HL-60 (cell line): ENCODE results near the gene PELI2.

Experiments
- DNase-seq, 2 experiments: peaks; one replicate each; pipeline ENCODE4 v3.0.0-alpha.2; 2010 to 2020; ENCODE audit warnings: low read depth in 1 of 2, low spot score in 1 of 2
- H3K27ac ChIP-seq: fragments of 250-450 bp; sonication (Bioruptor Pico); replicated peaks from 2 replicates; pipeline ENCODE4 v1.5.1; 2020; ENCODE audit warnings: mild to moderate bottlenecking, moderate library complexity
- H3K27me3 ChIP-seq: fragments of 250-450 bp; sonication (Bioruptor Pico); 2 replicates; pipeline ENCODE4 v1.5.1; 2021; ENCODE audit warnings: mild to moderate bottlenecking, moderate library complexity; ENCODE audit not compliant: insufficient read depth, poor library complexity, severe bottlenecking
- H3K4me3 ChIP-seq: replicated peaks from 2 replicates; pipeline ENCODE4 v1.5.1; 2011; ENCODE audit warnings: mild to moderate bottlenecking, control low read depth, low read length; ENCODE audit not compliant: insufficient read depth
- GABPA ChIP-seq: IDR thresholded peaks from 2 replicates; pipeline ENCODE4 v1.6.1; 2012; ENCODE audit warnings: low read depth
- POLR2AphosphoS5 ChIP-seq: IDR thresholded peaks from 2 replicates; pipeline ENCODE4 v1.6.1; 2012; ENCODE audit warnings: low read depth
- REST ChIP-seq: IDR thresholded peaks from 2 replicates; pipeline ENCODE4 v1.6.1; 2012; ENCODE audit warnings: low read depth; ENCODE audit not compliant: insufficient replicate concordance
- SPI1 ChIP-seq: IDR thresholded peaks from 2 replicates; pipeline ENCODE4 v1.6.1; 2012; ENCODE audit warnings: low read depth, mild to moderate bottlenecking, borderline replicate concordance
- long read RNA-seq: library from polyadenylated mRNA; unstranded; transcript quantifications from one replicate; pipeline ENCODE4 v2.0.0, GENCODE V29; 2020
- TF ChIP-seq, protein P1 (sequence below): IDR thresholded peaks from one replicate; pipeline ENCODE4 v1.5.1; 2011; ENCODE audit warnings: low read length, control low read depth, inconsistent platforms; ENCODE audit not compliant: insufficient read depth

Gene PELI2, protein sequence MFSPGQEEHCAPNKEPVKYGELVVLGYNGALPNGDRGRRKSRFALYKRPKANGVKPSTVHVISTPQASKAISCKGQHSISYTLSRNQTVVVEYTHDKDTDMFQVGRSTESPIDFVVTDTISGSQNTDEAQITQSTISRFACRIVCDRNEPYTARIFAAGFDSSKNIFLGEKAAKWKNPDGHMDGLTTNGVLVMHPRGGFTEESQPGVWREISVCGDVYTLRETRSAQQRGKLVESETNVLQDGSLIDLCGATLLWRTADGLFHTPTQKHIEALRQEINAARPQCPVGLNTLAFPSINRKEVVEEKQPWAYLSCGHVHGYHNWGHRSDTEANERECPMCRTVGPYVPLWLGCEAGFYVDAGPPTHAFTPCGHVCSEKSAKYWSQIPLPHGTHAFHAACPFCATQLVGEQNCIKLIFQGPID
- long read RNA-seq, full-length matches to known transcripts, result 1 of 9 reads
- long read RNA-seq, partial matches to known transcripts, result 1 of 9 reads
- long read RNA-seq, other reads (novel, unspliced or antisense), result 7 of 9 reads

GRCh38 chr14:56117765-56118610 lies at the start of gene PELI2:
Gene PELI2, plus strand, starts transcription at chr14:56118411. Its CDS starts 250 bp downstream, at chr14:56118661.
- no peaks in the 10 kb centered on the region for H3K27me3 ChIP-seq
- DNase-seq, result peak in 1 of 2 experiments; percentile 79
- H3K27ac ChIP-seq, result peak within 1 kb of the TSS; percentile 72
- TF ChIP-seq GABPA (no peak), POLR2AphosphoS5 (peak; percentile 55), SPI1 (peak; percentile 78; the same call in 1 of the 2 replicates), REST (peak; percentile 66)
- TF ChIP-seq, protein P1, sequence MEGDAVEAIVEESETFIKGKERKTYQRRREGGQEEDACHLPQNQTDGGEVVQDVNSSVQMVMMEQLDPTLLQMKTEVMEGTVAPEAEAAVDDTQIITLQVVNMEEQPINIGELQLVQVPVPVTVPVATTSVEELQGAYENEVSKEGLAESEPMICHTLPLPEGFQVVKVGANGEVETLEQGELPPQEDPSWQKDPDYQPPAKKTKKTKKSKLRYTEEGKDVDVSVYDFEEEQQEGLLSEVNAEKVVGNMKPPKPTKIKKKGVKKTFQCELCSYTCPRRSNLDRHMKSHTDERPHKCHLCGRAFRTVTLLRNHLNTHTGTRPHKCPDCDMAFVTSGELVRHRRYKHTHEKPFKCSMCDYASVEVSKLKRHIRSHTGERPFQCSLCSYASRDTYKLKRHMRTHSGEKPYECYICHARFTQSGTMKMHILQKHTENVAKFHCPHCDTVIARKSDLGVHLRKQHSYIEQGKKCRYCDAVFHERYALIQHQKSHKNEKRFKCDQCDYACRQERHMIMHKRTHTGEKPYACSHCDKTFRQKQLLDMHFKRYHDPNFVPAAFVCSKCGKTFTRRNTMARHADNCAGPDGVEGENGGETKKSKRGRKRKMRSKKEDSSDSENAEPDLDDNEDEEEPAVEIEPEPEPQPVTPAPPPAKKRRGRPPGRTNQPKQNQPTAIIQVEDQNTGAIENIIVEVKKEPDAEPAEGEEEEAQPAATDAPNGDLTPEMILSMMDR, result no peak
- peak within 1 kb of the TSS; percentile 69 for H3K4me3 ChIP-seq

DNA sequence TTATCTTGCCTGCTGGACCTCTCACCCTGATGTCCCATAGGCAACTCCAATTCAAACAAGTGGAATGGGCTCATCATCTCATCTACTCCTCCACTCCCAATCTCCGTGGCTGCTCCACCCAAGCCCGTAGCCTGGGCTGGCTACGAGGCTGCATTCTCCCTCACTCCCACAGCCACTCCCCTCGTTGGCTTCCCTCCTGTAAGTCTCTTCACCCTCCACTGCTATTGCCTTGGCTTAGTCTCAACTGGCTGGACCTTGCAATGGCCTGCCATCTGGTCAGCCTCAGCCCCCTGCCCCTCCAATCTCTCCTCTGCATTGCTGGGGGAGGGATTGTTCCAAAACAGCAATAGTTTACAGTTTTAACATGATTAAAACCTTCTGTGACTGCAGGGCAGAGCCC lies 44.4 kb upstream of the PELI2 start:
- TF ChIP-seq REST, result no peak
- no peak for TF ChIP-seq SPI1
- TF ChIP-seq GABPA, result no peak
- TF ChIP-seq, protein P1, result no peak
- TF ChIP-seq POLR2AphosphoS5, result no peak
- H3K4me3 ChIP-seq, result no peak overlapping the region

GRCh38 chr14:56075301-56075700 lies 42.9 kb upstream of the PELI2 start:
- no peak overlapping the region for H3K27ac ChIP-seq
- no peak overlapping the region for H3K4me3 ChIP-seq
- TF ChIP-seq POLR2AphosphoS5 (no peak), REST (no peak), GABPA (no peak), SPI1 (no peak)
- TF ChIP-seq, protein P1, result no peak
- H3K27me3 ChIP-seq, result no peaks in the 10 kb centered on the region
- DNase-seq, result no peak

More for the DNA sequence above, 44.4 kb upstream of the PELI2 start:
- no peak overlapping the region for H3K27ac ChIP-seq
- no peaks in the 10 kb centered on the region for H3K27me3 ChIP-seq
- DNase-seq, result no peak
